Glutamatergic neuron (in vitro differentiated cells): ENCODE measurements around the gene MERTK. TPM values are rescaled to one million over a fixed set of nuclear protein-coding genes. Genes with fewer than 3 reads are reported as not detected.
A peak's percentile ranks its signal among the peaks of the same experiment; 100 is the strongest.
"Not testable (repeated sequence)": the region's sequence is repeated elsewhere in the genome, so short reads cannot be mapped to it uniquely, and the experiment has no call there.

Source experiments
- DNase-seq: peaks from one replicate; pipeline ENCODE4 v3.0.0; 2022
- H3K27ac Mint-ChIP-seq: one replicate; pipeline ENCODE4 v1.8.0; 2020; ENCODE audit warnings: mild to moderate bottlenecking, mixed read lengths, inconsistent platforms; ENCODE audit not compliant: unreplicated experiment
- H3K27me3 Mint-ChIP-seq: one replicate; pipeline ENCODE4 v1.8.0; 2020; ENCODE audit warnings: mild to moderate bottlenecking, moderate library complexity, mixed read lengths, inconsistent platforms; ENCODE audit not compliant: unreplicated experiment
- H3K36me3 Mint-ChIP-seq: one replicate; pipeline ENCODE4 v1.8.0; 2020; ENCODE audit warnings: mild to moderate bottlenecking, mixed read lengths, inconsistent platforms; ENCODE audit not compliant: unreplicated experiment
- H3K4me1 Mint-ChIP-seq: one replicate; pipeline ENCODE4 v1.8.0; 2020; ENCODE audit warnings: mild to moderate bottlenecking, low read depth, mixed read lengths, inconsistent platforms; ENCODE audit not compliant: unreplicated experiment
- H3K4me3 Mint-ChIP-seq: one replicate; pipeline ENCODE4 v1.8.0; 2020; ENCODE audit warnings: mild to moderate bottlenecking, mixed read lengths, inconsistent platforms; ENCODE audit not compliant: unreplicated experiment
- H3K9me3 Mint-ChIP-seq: one replicate; pipeline ENCODE4 v1.8.0; 2020; ENCODE audit warnings: mild to moderate bottlenecking, moderate library complexity, mixed read lengths, inconsistent platforms; ENCODE audit not compliant: unreplicated experiment
- total RNA-seq: library from RNA; stranded (reverse); fragmentation: NEBNext Ultra II Directional; extraction: Animal tissue kit (Norgen Biotek cat#: 25700); gene quantifications from one replicate; pipeline ENCODE4 v1.2.1, GENCODE V29; 2021; ENCODE audit not compliant: unreplicated experiment
- TF ChIP-seq, protein P1 (sequence below): fragments of 200-600 bp; sonication (generic); IDR thresholded peaks from one replicate; pipeline ENCODE4 v1.5.0; 2021; ENCODE audit not compliant: partially characterized antibody, unreplicated experiment

The MERTK gene
- total RNA-seq, 1 donor from 2014 or later, result 2.3 TPM

GRCh38 chr2:111932841-111933291 lies 34.5 kb downstream of the MERTK start:
- Mint-ChIP-seq H3K27me3 (no peaks in the 10 kb centered on the region), H3K9me3 (no peaks in the 10 kb centered on the region), H3K4me3 (no peak overlapping the region), H3K4me1 (peaks cover under 1% of the 10 kb centered on the region), H3K36me3 (no peaks in the 10 kb centered on the region), H3K27ac (no peak overlapping the region)
- DNase-seq, result no peak
- TF ChIP-seq, protein P1, sequence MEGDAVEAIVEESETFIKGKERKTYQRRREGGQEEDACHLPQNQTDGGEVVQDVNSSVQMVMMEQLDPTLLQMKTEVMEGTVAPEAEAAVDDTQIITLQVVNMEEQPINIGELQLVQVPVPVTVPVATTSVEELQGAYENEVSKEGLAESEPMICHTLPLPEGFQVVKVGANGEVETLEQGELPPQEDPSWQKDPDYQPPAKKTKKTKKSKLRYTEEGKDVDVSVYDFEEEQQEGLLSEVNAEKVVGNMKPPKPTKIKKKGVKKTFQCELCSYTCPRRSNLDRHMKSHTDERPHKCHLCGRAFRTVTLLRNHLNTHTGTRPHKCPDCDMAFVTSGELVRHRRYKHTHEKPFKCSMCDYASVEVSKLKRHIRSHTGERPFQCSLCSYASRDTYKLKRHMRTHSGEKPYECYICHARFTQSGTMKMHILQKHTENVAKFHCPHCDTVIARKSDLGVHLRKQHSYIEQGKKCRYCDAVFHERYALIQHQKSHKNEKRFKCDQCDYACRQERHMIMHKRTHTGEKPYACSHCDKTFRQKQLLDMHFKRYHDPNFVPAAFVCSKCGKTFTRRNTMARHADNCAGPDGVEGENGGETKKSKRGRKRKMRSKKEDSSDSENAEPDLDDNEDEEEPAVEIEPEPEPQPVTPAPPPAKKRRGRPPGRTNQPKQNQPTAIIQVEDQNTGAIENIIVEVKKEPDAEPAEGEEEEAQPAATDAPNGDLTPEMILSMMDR, result no peak

- not testable (repeated sequence) for DNase-seq, H3K36me3 Mint-ChIP-seq, H3K4me3 Mint-ChIP-seq, H3K9me3 Mint-ChIP-seq, H3K4me1 Mint-ChIP-seq, H3K27me3 Mint-ChIP-seq, H3K27ac Mint-ChIP-seq
Measured at GRCh38 chr2:111933900-111934299, 35.5 kb downstream of the MERTK start.

- H3K4me3 Mint-ChIP-seq, result no peak overlapping the region
- H3K4me1 Mint-ChIP-seq, result no peaks in the 10 kb centered on the region
- no peaks in the 10 kb centered on the region for H3K9me3 Mint-ChIP-seq
- TF ChIP-seq, protein P1, result no peak
- DNase-seq, result no peak
- no peak overlapping the region for H3K27ac Mint-ChIP-seq
- H3K36me3 Mint-ChIP-seq, result no peaks in the 10 kb centered on the region
- no peaks in the 10 kb centered on the region for H3K27me3 Mint-ChIP-seq
Measured at GRCh38 chr2:111936881-111937280, 38.5 kb downstream of the MERTK start.

DNA sequence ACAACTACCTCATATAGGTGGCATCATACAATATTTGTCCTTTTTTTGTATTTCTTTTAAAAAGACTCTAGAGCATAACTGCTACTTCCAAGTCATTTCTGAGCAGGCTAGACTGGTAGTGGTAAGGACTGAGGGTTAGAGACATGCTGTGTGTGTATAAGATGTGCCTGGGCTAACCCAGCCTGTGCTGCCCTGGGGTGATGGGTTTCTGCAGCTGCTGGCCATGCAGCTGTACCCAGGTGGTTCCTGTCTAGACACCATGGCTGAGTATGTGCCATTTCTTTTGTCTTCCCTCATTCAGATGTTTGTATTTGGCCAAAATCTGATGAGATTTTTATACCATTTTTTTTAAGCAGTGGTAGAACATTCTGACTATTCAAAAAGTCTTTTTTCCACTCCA lies 40.0 kb downstream of the MERTK start:
- H3K9me3 Mint-ChIP-seq, result no peaks in the 10 kb centered on the region
- H3K36me3 Mint-ChIP-seq, result no peaks in the 10 kb centered on the region
- TF ChIP-seq, protein P1, result no peak
- H3K27me3 Mint-ChIP-seq, result no peaks in the 10 kb centered on the region
- H3K4me1 Mint-ChIP-seq, result peaks cover 3% of the 10 kb centered on the region
- H3K27ac Mint-ChIP-seq, result peak overlapping the region; percentile 28
- DNase-seq, result no peak
- H3K4me3 Mint-ChIP-seq, result no peak overlapping the region

DNA sequence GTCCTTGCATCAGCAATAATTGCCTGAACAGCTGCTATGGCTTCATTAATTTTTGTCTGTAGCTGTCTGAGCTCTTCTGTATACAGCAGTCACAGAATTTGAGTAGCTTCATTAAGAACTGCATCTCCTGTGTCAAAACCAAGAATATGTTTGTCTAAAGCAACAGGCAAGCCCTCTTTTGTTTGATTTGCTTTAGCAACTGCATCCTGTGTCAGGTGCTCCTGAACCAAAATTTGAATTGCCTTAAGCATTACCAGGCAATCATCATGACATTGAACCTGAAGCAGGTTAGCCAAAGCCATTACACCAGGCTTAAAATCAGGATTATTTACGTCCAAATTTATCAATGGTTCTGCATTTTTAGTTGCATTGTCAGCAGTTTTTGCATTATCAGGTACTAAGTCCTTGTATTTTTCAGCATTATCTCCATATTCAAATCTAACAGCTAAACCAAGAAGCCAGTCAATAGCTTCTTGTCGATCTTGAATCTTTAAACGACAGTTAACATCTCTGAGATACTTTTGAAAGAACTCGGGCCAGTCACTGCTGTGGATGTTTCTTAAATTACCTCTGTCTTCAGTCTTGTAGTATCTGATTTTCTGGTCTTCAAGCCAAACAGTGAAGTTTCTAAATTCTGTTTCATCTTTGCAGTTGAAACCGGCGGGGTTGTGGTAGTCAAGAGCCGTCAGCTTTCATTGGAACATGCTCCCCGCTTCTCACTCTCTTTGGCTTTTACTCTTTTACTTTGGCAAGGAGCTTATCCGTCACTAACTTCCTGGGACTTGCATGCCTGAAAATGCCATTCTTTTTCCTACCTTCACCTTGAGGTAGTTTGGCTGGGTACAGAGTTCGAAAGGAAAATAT lies 42.2 kb downstream of the MERTK start:
- Mint-ChIP-seq H3K4me1 (peaks cover 3% of the 10 kb centered on the region), H3K27me3 (no peaks in the 10 kb centered on the region), H3K9me3 (no peaks in the 10 kb centered on the region), H3K36me3 (no peaks in the 10 kb centered on the region), H3K4me3 (no peak overlapping the region), H3K27ac (no peak overlapping the region)
- DNase-seq, result no peak
- TF ChIP-seq, protein P1, result no peak
